ENCODE measurements around the gene CRACDL. TPM values are rescaled to one million over a fixed set of nuclear protein-coding genes. Genes with fewer than 3 reads are reported as not detected.
"Not testable (repeated sequence)": the region's sequence is repeated elsewhere in the genome, so short reads cannot be mapped to it uniquely, and the experiment has no call there.

Gene CRACDL
- total RNA-seq, 5 donors from 2014 or later (not counting 1 experiment from before 2014, with no cell fraction given) = 0.23 to 2.0 (median 1.7) TPM

- H3K36me3 ChIP-seq (ENCODE audit: control insufficient read depth in 2 of 2, extremely low read depth in 1 of 2, insufficient read depth in 1 of 2, low read length in 1 of 2); POLR2A ChIA-PET; H3K9me3 ChIP-seq; CTCF ChIA-PET; H3K27me3 ChIP-seq (replicated peaks in 1 of 2; ENCODE audit: control insufficient read depth in 2 of 2, extremely low read depth in 1 of 2, insufficient read depth in 2 of 2, low read length in 1 of 2); H3K27ac Mint-ChIP-seq; H3K4me1 Mint-ChIP-seq; H3K27ac ChIP-seq (ENCODE audit: low read length); H3K4me3 Mint-ChIP-seq; DNase-seq; H3K4me1 ChIP-seq (ENCODE audit: control insufficient read depth in 1 of 2, extremely low read depth in 1 of 2, insufficient read depth in 2 of 2, low read length in 2 of 2); H3K36me3 Mint-ChIP-seq; ATAC-seq (replicated peaks in 1 of 4); H3K27me3 Mint-ChIP-seq; H3K4me3 ChIP-seq (ENCODE audit: control insufficient read depth in 1 of 2, extremely low read depth in 1 of 2, low read length in 1 of 2); H3K9me3 Mint-ChIP-seq: not testable (repeated sequence)
- WGBS (ENCODE audit: insufficient coverage) = 90% methylated on average over 2 of the region's 5 CpGs
Measured at GRCh38 chr2:98877658-98878057, 58.4 kb downstream of the CRACDL start.

- CTCF ChIA-PET = no interaction called here
- no peak for ATAC-seq (replicated peaks in 1 of 4)
- Histone ChIP-seq H3K9me3 (no peaks in the 10 kb centered on the region), H3K27ac (ENCODE audit: low read length) (no peak overlapping the region), H3K4me3 (ENCODE audit: control insufficient read depth in 1 of 2, extremely low read depth in 1 of 2, low read length in 1 of 2) (no peak overlapping the region), H3K36me3 (ENCODE audit: control insufficient read depth in 2 of 2, extremely low read depth in 1 of 2, insufficient read depth in 1 of 2, low read length in 1 of 2) (no peaks in the 10 kb centered on the region), H3K4me1 (ENCODE audit: control insufficient read depth in 1 of 2, extremely low read depth in 1 of 2, insufficient read depth in 2 of 2, low read length in 2 of 2) (peaks cover 0 to 7% of the 10 kb centered on the region in 2 experiments), H3K27me3 (replicated peaks in 1 of 2; ENCODE audit: control insufficient read depth in 2 of 2, extremely low read depth in 1 of 2, insufficient read depth in 2 of 2, low read length in 1 of 2) (peaks cover 0 to 10% of the 10 kb centered on the region in 2 experiments)
- no peaks in the 10 kb centered on the region for H3K36me3 Mint-ChIP-seq
- WGBS (ENCODE audit: insufficient coverage) = 100% methylated on average over 2 of the region's 3 CpGs
- no peak overlapping the region for H3K4me3 Mint-ChIP-seq
- POLR2A ChIA-PET = no interaction called here
- no peaks in the 10 kb centered on the region for H3K27me3 Mint-ChIP-seq
- DNase-seq = no peak
- H3K27ac Mint-ChIP-seq = no peak overlapping the region
- no peaks in the 10 kb centered on the region for H3K4me1 Mint-ChIP-seq
- H3K9me3 Mint-ChIP-seq = no peaks in the 10 kb centered on the region
Measured at GRCh38 chr2:98876741-98877140, 59.3 kb downstream of the CRACDL start.

- no peak for ATAC-seq (replicated peaks in 1 of 4)
- ChIA-PET CTCF (no interaction called here), POLR2A (no interaction called here)
- peaks cover 0 to 6% of the 10 kb centered on the region in 2 experiments for H3K27me3 ChIP-seq (replicated peaks in 1 of 2; ENCODE audit: control insufficient read depth in 2 of 2, extremely low read depth in 1 of 2, insufficient read depth in 2 of 2, low read length in 1 of 2)
- H3K36me3 ChIP-seq (ENCODE audit: control insufficient read depth in 2 of 2, extremely low read depth in 1 of 2, insufficient read depth in 1 of 2, low read length in 1 of 2) = no peaks in the 10 kb centered on the region
- no peak overlapping the region for H3K27ac ChIP-seq (ENCODE audit: low read length)
- 83% methylated on average over 4 of the region's 4 CpGs for WGBS (ENCODE audit: insufficient coverage)
- Mint-ChIP-seq H3K4me1 (no peaks in the 10 kb centered on the region), H3K9me3 (no peaks in the 10 kb centered on the region), H3K27ac (no peak overlapping the region), H3K36me3 (no peaks in the 10 kb centered on the region), H3K4me3 (no peak overlapping the region), H3K27me3 (no peaks in the 10 kb centered on the region)
- H3K4me3 ChIP-seq (ENCODE audit: control insufficient read depth in 1 of 2, extremely low read depth in 1 of 2, low read length in 1 of 2) = no peak overlapping the region
- no peak for DNase-seq
- no peaks in the 10 kb centered on the region for H3K9me3 ChIP-seq
- H3K4me1 ChIP-seq (ENCODE audit: control insufficient read depth in 1 of 2, extremely low read depth in 1 of 2, insufficient read depth in 2 of 2, low read length in 2 of 2) = peaks cover 0 to 7% of the 10 kb centered on the region in 2 experiments
Measured at GRCh38 chr2:98875746-98876145, 60.3 kb downstream of the CRACDL start.

- Mint-ChIP-seq H3K27me3 (no peaks in the 10 kb centered on the region), H3K27ac (no peak overlapping the region), H3K4me3 (no peak overlapping the region), H3K4me1 (no peaks in the 10 kb centered on the region), H3K9me3 (no peaks in the 10 kb centered on the region), H3K36me3 (no peaks in the 10 kb centered on the region)
- ATAC-seq (replicated peaks in 1 of 4) (peak in 1 of 4 experiments; percentile 50), DNase-seq (peak in 2 of 35 experiments; percentile 4 to 46)
- H3K4me1 ChIP-seq (ENCODE audit: control insufficient read depth in 1 of 2, extremely low read depth in 1 of 2, insufficient read depth in 2 of 2, low read length in 2 of 2) = peaks cover 0 to 7% of the 10 kb centered on the region in 2 experiments
- H3K27ac ChIP-seq (ENCODE audit: low read length) = no peak overlapping the region
- no peaks in the 10 kb centered on the region for H3K9me3 ChIP-seq
- 70% methylated on average over 14 of the region's 14 CpGs for WGBS (ENCODE audit: insufficient coverage)
- ChIA-PET POLR2A (no interaction called here), CTCF (no interaction called here)
- H3K27me3 ChIP-seq (replicated peaks in 1 of 2; ENCODE audit: control insufficient read depth in 2 of 2, extremely low read depth in 1 of 2, insufficient read depth in 2 of 2, low read length in 1 of 2) = peaks cover 0 to 6% of the 10 kb centered on the region in 2 experiments
- H3K4me3 ChIP-seq (ENCODE audit: control insufficient read depth in 1 of 2, extremely low read depth in 1 of 2, low read length in 1 of 2) = no peak overlapping the region
- H3K36me3 ChIP-seq (ENCODE audit: control insufficient read depth in 2 of 2, extremely low read depth in 1 of 2, insufficient read depth in 1 of 2, low read length in 1 of 2) = no peaks in the 10 kb centered on the region
Measured at GRCh38 chr2:98875081-98875728, 60.8 kb downstream of the CRACDL start.

GRCh38 chr2:98874186-98874689 is 61.8 kb downstream of the CRACDL start:
- ATAC-seq (replicated peaks in 1 of 4) = no peak
- CTCF ChIA-PET = no interaction called here

GRCh38 chr2:98872526-98872925 is 63.5 kb downstream of the CRACDL start:
- ATAC-seq (replicated peaks in 1 of 4) (no peak), DNase-seq (no peak)
- ChIA-PET CTCF (no interaction called here), POLR2A (no interaction called here)
- no peak overlapping the region for H3K27ac Mint-ChIP-seq
- no peaks in the 10 kb centered on the region for H3K36me3 Mint-ChIP-seq
- no peak overlapping the region for H3K4me3 Mint-ChIP-seq
- no peaks in the 10 kb centered on the region for H3K9me3 Mint-ChIP-seq
- Histone ChIP-seq H3K4me3 (ENCODE audit: control insufficient read depth in 1 of 2, extremely low read depth in 1 of 2, low read length in 1 of 2) (no peak overlapping the region), H3K27ac (ENCODE audit: low read length) (no peak overlapping the region), H3K4me1 (ENCODE audit: control insufficient read depth in 1 of 2, extremely low read depth in 1 of 2, insufficient read depth in 2 of 2, low read length in 2 of 2) (peaks cover 0 to 18% of the 10 kb centered on the region in 2 experiments), H3K9me3 (no peaks in the 10 kb centered on the region), H3K27me3 (replicated peaks in 1 of 2; ENCODE audit: control insufficient read depth in 2 of 2, extremely low read depth in 1 of 2, insufficient read depth in 2 of 2, low read length in 1 of 2) (peaks cover 0 to 12% of the 10 kb centered on the region in 2 experiments), H3K36me3 (ENCODE audit: control insufficient read depth in 2 of 2, extremely low read depth in 1 of 2, insufficient read depth in 1 of 2, low read length in 1 of 2) (no peaks in the 10 kb centered on the region)
- H3K4me1 Mint-ChIP-seq = peaks cover 0 to 4% (median 0%) of the 10 kb centered on the region in 3 donors
- H3K27me3 Mint-ChIP-seq = no peaks in the 10 kb centered on the region
- 74% methylated on average over 6 of the region's 10 CpGs for WGBS (ENCODE audit: insufficient coverage)

More at GRCh38 chr2:98874186-98874689, 61.8 kb downstream of the CRACDL start:
- H3K4me3 ChIP-seq (ENCODE audit: control insufficient read depth in 1 of 2, extremely low read depth in 1 of 2, low read length in 1 of 2) = no peak overlapping the region
- Mint-ChIP-seq H3K9me3 (no peaks in the 10 kb centered on the region), H3K27ac (no peak overlapping the region), H3K4me3 (no peak overlapping the region), H3K36me3 (no peaks in the 10 kb centered on the region), H3K27me3 (no peaks in the 10 kb centered on the region), H3K4me1 (peaks cover 0 to 4% (median 0%) of the 10 kb centered on the region in 3 donors)
- 69% methylated on average over 7 of the region's 11 CpGs for WGBS (ENCODE audit: insufficient coverage)
- no peak for DNase-seq
- peaks cover 0 to 12% of the 10 kb centered on the region in 2 experiments for H3K27me3 ChIP-seq (replicated peaks in 1 of 2; ENCODE audit: control insufficient read depth in 2 of 2, extremely low read depth in 1 of 2, insufficient read depth in 2 of 2, low read length in 1 of 2)
- H3K36me3 ChIP-seq (ENCODE audit: control insufficient read depth in 2 of 2, extremely low read depth in 1 of 2, insufficient read depth in 1 of 2, low read length in 1 of 2) = no peaks in the 10 kb centered on the region
- POLR2A ChIA-PET = no interaction called here
- H3K4me1 ChIP-seq (ENCODE audit: control insufficient read depth in 1 of 2, extremely low read depth in 1 of 2, insufficient read depth in 2 of 2, low read length in 2 of 2) = peaks cover 0 to 14% of the 10 kb centered on the region in 2 experiments
- no peaks in the 10 kb centered on the region for H3K9me3 ChIP-seq
- no peak overlapping the region for H3K27ac ChIP-seq (ENCODE audit: low read length)

All from T-cell (primary cell).